Brain microvascular endothelial cell (primary cell): ENCODE data around the gene LRMDA.

Source experiments
- DNase-seq: peaks from one replicate; pipeline ENCODE4 v3.0.0-alpha.2; 2020
- H3K27ac ChIP-seq: fragments of 250-450 bp; sonication (Bioruptor Pico); 2 replicates; pipeline ENCODE4 v1.5.1; 2020; ENCODE audit warnings: mild to moderate bottlenecking, moderate library complexity
- H3K27me3 ChIP-seq: fragments of 250-450 bp; sonication (Bioruptor Pico); replicated peaks from 2 replicates; pipeline ENCODE4 v1.5.1; 2020; ENCODE audit warnings: mild to moderate bottlenecking
- H3K36me3 ChIP-seq: fragments of 250-450 bp; sonication (Bioruptor Pico); replicated peaks from 2 replicates; pipeline ENCODE4 v1.5.1; 2020; ENCODE audit warnings: mild to moderate bottlenecking
- H3K4me3 ChIP-seq: 2 replicates; pipeline ENCODE4 v1.5.1; 2011; ENCODE audit warnings: low read depth, mild to moderate bottlenecking, control low read depth, low read length, moderate library complexity
- in situ Hi-C: cut with HindIII; loops from 2 replicates; pipeline ENCODE4 v1.10.0; 2017; ENCODE audit warnings: low sequenced_read_pairs, low pct_ligation_motif_present
- TF ChIP-seq, protein P1 (sequence below): IDR thresholded peaks from 2 replicates; pipeline ENCODE4 v1.5.1; 2011; ENCODE audit warnings: low read depth, mild to moderate bottlenecking, moderate library complexity, low read length, control low read depth, inconsistent platforms; ENCODE audit errors: missing control alignments

LRMDA gene

DNA sequence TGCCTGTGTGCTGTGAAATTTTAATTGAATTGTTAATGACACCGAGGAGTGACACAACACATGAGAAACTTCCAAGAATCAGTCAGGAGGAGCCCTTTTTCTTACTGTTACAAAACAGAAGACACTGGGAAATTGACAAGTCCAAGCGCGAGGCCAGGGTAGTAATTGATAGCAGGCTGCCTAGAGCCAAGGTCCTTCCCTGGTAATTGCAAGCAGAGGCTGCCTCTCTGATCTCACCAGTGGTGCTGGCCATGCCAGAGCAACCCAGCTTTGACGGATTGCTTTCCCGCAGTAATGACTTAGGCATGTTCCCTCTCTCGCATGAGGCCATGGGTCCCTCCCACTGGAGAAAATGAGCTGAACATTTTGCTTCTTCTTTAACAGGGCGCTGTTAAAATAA lies 111.5 kb downstream of the LRMDA start:
- in situ Hi-C loops = no loop called here
- Histone ChIP-seq H3K36me3 (no peaks in the 10 kb centered on the region), H3K27ac (no peak overlapping the region), H3K4me3 (no peak overlapping the region), H3K27me3 (peaks cover 2% of the 10 kb centered on the region)
- TF ChIP-seq, protein P1, sequence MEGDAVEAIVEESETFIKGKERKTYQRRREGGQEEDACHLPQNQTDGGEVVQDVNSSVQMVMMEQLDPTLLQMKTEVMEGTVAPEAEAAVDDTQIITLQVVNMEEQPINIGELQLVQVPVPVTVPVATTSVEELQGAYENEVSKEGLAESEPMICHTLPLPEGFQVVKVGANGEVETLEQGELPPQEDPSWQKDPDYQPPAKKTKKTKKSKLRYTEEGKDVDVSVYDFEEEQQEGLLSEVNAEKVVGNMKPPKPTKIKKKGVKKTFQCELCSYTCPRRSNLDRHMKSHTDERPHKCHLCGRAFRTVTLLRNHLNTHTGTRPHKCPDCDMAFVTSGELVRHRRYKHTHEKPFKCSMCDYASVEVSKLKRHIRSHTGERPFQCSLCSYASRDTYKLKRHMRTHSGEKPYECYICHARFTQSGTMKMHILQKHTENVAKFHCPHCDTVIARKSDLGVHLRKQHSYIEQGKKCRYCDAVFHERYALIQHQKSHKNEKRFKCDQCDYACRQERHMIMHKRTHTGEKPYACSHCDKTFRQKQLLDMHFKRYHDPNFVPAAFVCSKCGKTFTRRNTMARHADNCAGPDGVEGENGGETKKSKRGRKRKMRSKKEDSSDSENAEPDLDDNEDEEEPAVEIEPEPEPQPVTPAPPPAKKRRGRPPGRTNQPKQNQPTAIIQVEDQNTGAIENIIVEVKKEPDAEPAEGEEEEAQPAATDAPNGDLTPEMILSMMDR = no peak
- peak; percentile 17 for DNase-seq

DNA sequence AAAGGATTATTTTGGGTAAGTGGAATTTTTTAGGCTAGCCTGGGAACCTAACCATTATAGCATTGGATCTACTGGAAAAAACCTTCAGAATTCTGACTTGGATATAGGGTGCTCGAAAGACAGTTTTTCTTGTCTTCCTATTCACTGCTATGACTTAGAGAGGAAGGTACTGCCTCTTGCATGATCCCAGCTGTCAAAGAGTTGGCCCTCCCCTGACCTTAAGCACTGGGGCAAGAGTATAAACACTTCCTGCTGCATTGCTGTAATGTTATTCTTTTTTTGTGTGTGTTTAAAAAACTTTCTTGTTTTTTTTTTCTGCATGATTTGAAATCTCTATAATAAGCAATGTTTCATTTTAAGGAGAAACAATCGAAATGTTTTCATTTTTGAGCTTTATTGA lies 113.0 kb downstream of the LRMDA start:
- TF ChIP-seq, protein P1 = no peak
- no peak overlapping the region for H3K4me3 ChIP-seq
- in situ Hi-C loops = no loop called here
- DNase-seq = no peak
- no peaks in the 10 kb centered on the region for H3K27me3 ChIP-seq
- no peak overlapping the region for H3K27ac ChIP-seq
- no peaks in the 10 kb centered on the region for H3K36me3 ChIP-seq

DNA sequence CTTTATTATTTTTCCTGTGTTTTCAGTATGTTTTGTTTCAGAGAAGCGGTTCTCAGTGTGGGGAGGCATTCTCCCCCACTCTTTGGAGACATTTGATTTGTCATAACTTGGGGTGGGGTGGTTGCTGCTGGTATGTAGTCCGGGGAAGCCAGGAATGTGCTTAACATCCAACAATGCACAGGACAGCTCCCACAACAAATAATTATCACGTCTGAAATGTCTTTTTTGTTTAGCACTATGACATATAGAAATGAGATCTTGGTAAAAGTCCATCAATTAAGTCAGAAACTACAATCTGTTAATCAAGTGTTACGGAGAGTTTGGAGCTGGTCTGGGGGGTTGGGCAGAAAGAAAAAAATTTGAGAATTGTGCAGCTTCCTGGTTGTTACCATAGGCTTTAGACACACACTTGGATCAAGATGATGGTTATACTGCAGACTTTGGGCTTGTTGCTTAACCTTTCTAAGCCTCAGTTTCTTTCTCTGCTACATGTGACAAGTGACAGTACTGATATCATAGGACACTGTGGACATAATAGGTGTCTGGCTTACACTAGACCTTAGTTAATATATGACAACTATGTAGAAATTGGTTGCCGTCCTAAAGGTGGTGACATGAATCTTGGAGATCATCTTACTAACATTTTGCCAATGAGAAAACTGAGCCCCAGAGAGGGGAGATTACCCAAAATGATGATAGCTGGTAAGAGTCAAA lies 113.7 kb downstream of the LRMDA start:
- TF ChIP-seq, protein P1 = no peak
- Histone ChIP-seq H3K4me3 (no peak overlapping the region), H3K27me3 (no peaks in the 10 kb centered on the region), H3K36me3 (no peaks in the 10 kb centered on the region), H3K27ac (no peak overlapping the region)
- in situ Hi-C loops = no loop called here
- peak; percentile 27 for DNase-seq

DNA sequence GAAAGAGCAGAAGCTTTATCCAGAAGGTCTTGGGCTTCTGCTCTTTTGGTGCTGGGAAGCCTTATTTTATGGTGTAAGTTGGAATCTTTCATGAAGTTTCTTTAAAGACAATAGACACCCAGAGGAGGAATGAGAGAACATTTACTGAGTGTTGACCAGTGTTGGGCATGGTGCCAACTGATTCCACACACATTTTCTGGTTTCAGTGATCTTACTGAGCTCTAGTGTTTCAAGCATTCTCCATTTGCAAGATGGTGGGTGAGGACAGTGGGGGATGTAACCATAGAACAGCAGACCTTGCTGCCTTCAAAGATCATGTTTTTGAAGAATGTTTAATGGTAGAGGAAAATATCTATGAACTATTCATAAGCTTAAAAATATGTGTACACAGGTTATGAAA lies 114.6 kb downstream of the LRMDA start:
- no peak for DNase-seq
- TF ChIP-seq, protein P1 = no peak
- Histone ChIP-seq H3K27me3 (no peaks in the 10 kb centered on the region), H3K4me3 (no peak overlapping the region), H3K27ac (no peak overlapping the region), H3K36me3 (no peaks in the 10 kb centered on the region)
- in situ Hi-C loops = no loop called here

DNA sequence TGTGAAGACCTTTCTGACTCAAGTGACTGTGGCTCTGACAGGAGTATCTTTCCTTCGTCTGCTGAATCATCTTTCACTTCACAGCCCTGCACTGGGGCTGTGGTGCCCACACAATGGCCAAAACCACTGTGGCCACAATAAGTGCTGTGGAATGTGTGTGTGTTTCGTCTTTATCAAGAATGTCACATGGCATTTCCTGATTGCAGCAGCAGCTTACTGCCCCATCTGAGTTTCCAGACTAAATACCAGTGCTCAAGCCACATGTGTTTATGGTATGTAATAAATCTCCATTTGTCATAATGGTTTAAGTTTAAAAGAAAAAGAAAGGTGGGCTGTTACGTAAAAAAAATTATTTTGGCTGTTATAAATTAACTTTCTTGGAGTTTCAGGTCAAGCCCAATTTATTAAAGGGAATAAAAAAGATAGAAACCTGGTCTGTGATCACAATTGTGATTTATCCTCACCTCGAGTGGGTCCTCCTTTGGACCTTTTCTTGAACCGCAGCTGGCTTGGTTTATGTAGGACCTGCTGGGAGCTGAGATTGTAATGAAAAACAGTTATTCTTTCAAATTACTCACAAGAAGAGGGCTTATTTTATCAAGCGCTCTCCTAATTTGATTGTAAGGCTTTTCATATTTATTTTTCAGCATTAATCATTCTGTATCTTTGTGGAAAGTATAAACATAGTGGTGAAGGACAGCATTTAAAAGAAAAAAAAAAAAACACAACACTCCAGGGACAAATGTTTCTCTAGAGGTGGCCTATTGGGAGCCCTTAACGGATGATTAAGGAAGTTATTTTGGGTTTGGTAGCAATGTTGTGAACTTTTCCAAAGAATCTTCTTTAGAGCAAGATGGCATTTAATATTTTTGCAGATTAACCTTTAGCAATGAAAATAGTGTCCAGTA lies 116.2 kb downstream of the LRMDA start:
- no peak overlapping the region for H3K4me3 ChIP-seq

More for the DNA sequence above, 116.2 kb downstream of the LRMDA start:
- Histone ChIP-seq H3K27me3 (no peaks in the 10 kb centered on the region), H3K36me3 (no peaks in the 10 kb centered on the region), H3K27ac (no peak overlapping the region)
- TF ChIP-seq, protein P1 = no peak
- DNase-seq = peak; percentile 82
- in situ Hi-C loops = no loop called here
